ENCODE results near the gene USP43. TPM values are rescaled to one million over a fixed set of nuclear protein-coding genes. Genes with fewer than 3 reads are reported as not detected.

USP43 gene
- total RNA-seq, 1 donor from 2014 or later: 0.22 TPM

GRCh38 chr17:9729034-9729650 lies 83.8 kb downstream of the USP43 start:
- peaks cover 4% of the 10 kb centered on the region for H3K27me3 Mint-ChIP-seq (ENCODE audit: unreplicated experiment)
- peak; percentile 96 for TF ChIP-seq CTCF (IDR thresholded peaks at IDR 0.05; ENCODE audit: partially characterized antibody, unreplicated experiment)
- H3K36me3 Mint-ChIP-seq (ENCODE audit: unreplicated experiment): no peaks in the 10 kb centered on the region
- no peak overlapping the region for H3K27ac Mint-ChIP-seq (ENCODE audit: unreplicated experiment)
- H3K4me3 Mint-ChIP-seq (ENCODE audit: unreplicated experiment): no peak overlapping the region
- DNase-seq: no peak
- H3K9me3 Mint-ChIP-seq (ENCODE audit: unreplicated experiment): peaks cover 3% of the 10 kb centered on the region
- peaks cover 15% of the 10 kb centered on the region for H3K4me1 Mint-ChIP-seq (ENCODE audit: low read depth, unreplicated experiment)

- Mint-ChIP-seq H3K9me3 (ENCODE audit: unreplicated experiment) (peaks cover 6% of the 10 kb centered on the region), H3K27me3 (ENCODE audit: unreplicated experiment) (peaks cover 4% of the 10 kb centered on the region), H3K27ac (ENCODE audit: unreplicated experiment) (no peak overlapping the region), H3K36me3 (ENCODE audit: unreplicated experiment) (no peaks in the 10 kb centered on the region), H3K4me1 (ENCODE audit: low read depth, unreplicated experiment) (peaks cover 11% of the 10 kb centered on the region), H3K4me3 (ENCODE audit: unreplicated experiment) (no peak overlapping the region)
- no peak for TF ChIP-seq CTCF (IDR thresholded peaks at IDR 0.05; ENCODE audit: partially characterized antibody, unreplicated experiment)
- DNase-seq: no peak
These were observed 84.6 kb downstream of the USP43 start for GRCh38 chr17:9729735-9730420.

GRCh38 chr17:9750524-9750923 lies 105.2 kb downstream of the USP43 start:
- Mint-ChIP-seq H3K4me3 (ENCODE audit: unreplicated experiment) (no peak overlapping the region), H3K27ac (ENCODE audit: unreplicated experiment) (no peak overlapping the region), H3K4me1 (ENCODE audit: low read depth, unreplicated experiment) (no peaks in the 10 kb centered on the region), H3K9me3 (ENCODE audit: unreplicated experiment) (peaks cover 3% of the 10 kb centered on the region), H3K36me3 (ENCODE audit: unreplicated experiment) (no peaks in the 10 kb centered on the region), H3K27me3 (ENCODE audit: unreplicated experiment) (peaks cover 4% of the 10 kb centered on the region)
- DNase-seq: no peak
- TF ChIP-seq CTCF (IDR thresholded peaks at IDR 0.05; ENCODE audit: partially characterized antibody, unreplicated experiment): no peak

- Mint-ChIP-seq H3K9me3 (ENCODE audit: unreplicated experiment) (peaks cover 3% of the 10 kb centered on the region), H3K4me1 (ENCODE audit: low read depth, unreplicated experiment) (no peaks in the 10 kb centered on the region), H3K4me3 (ENCODE audit: unreplicated experiment) (no peak overlapping the region), H3K27ac (ENCODE audit: unreplicated experiment) (no peak overlapping the region), H3K27me3 (ENCODE audit: unreplicated experiment) (peaks cover 4% of the 10 kb centered on the region), H3K36me3 (ENCODE audit: unreplicated experiment) (no peaks in the 10 kb centered on the region)
- DNase-seq: no peak
- no peak for TF ChIP-seq CTCF (IDR thresholded peaks at IDR 0.05; ENCODE audit: partially characterized antibody, unreplicated experiment)
These were observed 109.8 kb downstream of the USP43 start for GRCh38 chr17:9755083-9755482.

GRCh38 chr17:9760266-9760665 lies 114.9 kb downstream of the USP43 start:
- no peak overlapping the region for H3K27ac Mint-ChIP-seq (ENCODE audit: unreplicated experiment)
- H3K27me3 Mint-ChIP-seq (ENCODE audit: unreplicated experiment): peaks cover 1% of the 10 kb centered on the region
- no peak for TF ChIP-seq CTCF (IDR thresholded peaks at IDR 0.05; ENCODE audit: partially characterized antibody, unreplicated experiment)
- DNase-seq: no peak
- H3K36me3 Mint-ChIP-seq (ENCODE audit: unreplicated experiment): no peaks in the 10 kb centered on the region
- H3K4me1 Mint-ChIP-seq (ENCODE audit: low read depth, unreplicated experiment): peaks cover 1% of the 10 kb centered on the region
- no peaks in the 10 kb centered on the region for H3K9me3 Mint-ChIP-seq (ENCODE audit: unreplicated experiment)
- H3K4me3 Mint-ChIP-seq (ENCODE audit: unreplicated experiment): no peak overlapping the region
